Fibroblast of skin of abdomen (primary cell): ENCODE data around the gene ZFYVE9.
"Not testable (repeated sequence)": the region's sequence is repeated elsewhere in the genome, so short reads cannot be mapped to it uniquely, and the experiment has no call there.

Source experiments
- DNase-seq: peaks from one replicate; pipeline ENCODE4 v3.0.0-alpha.2; 2013

ZFYVE9 gene

GRCh38 chr1:52341655-52342260, 199.9 kb downstream of the ZFYVE9 start:
- DNase-seq = no peak

GRCh38 chr1:52343979-52344378, 202.1 kb downstream of the ZFYVE9 start:
- no peak for DNase-seq

- DNase-seq = no peak
Measured at GRCh38 chr1:52345252-52345651, 203.4 kb downstream of the ZFYVE9 start.

- no peak for DNase-seq
Measured at GRCh38 chr1:52346653-52347052, 204.8 kb downstream of the ZFYVE9 start.

GRCh38 chr1:52348704-52349300, 206.9 kb downstream of the ZFYVE9 start:
- DNase-seq = peak; percentile 39

- no peak for DNase-seq
Measured at GRCh38 chr1:52352690-52353089, 210.8 kb downstream of the ZFYVE9 start.

- no peak for DNase-seq
Measured at GRCh38 chr1:52355436-52355835, 213.5 kb downstream of the ZFYVE9 start.

GRCh38 chr1:52355847-52356505, 214.1 kb downstream of the ZFYVE9 start:
- no peak for DNase-seq

- no peak for DNase-seq
Measured at GRCh38 chr1:52356818-52357355, 215.0 kb downstream of the ZFYVE9 start.

- no peak for DNase-seq
Measured at GRCh38 chr1:52357397-52357796, 215.5 kb downstream of the ZFYVE9 start.

GRCh38 chr1:52358851-52359497, 217.1 kb downstream of the ZFYVE9 start:
- DNase-seq = no peak

- DNase-seq = no peak
Measured at GRCh38 chr1:52359676-52360594, 218.0 kb downstream of the ZFYVE9 start.

- no peak for DNase-seq
Measured at GRCh38 chr1:52360595-52360968, 218.7 kb downstream of the ZFYVE9 start.

- no peak for DNase-seq
Measured at GRCh38 chr1:52364235-52364839, 222.4 kb downstream of the ZFYVE9 start.

GRCh38 chr1:52365071-52365745, 223.3 kb downstream of the ZFYVE9 start:
- peak; percentile 73 for DNase-seq

- peak; percentile 95 for DNase-seq
Measured at GRCh38 chr1:52365746-52366516, 224.0 kb downstream of the ZFYVE9 start, which contains the start of gene CC2D1B. CC2D1B (minus strand) TSS chr1:52366205; CDS start chr1:52364620, 1,585 bp downstream.

- no peak for DNase-seq
Measured at GRCh38 chr1:52366517-52366827, 224.6 kb downstream of the ZFYVE9 start.

- DNase-seq = no peak
Measured at GRCh38 chr1:52367272-52367671, 225.4 kb downstream of the ZFYVE9 start.

- DNase-seq = peak; percentile 37
Measured at GRCh38 chr1:52368383-52369172, 226.7 kb downstream of the ZFYVE9 start.

- not testable (repeated sequence) for DNase-seq
Measured at GRCh38 chr1:52369851-52370250, 228.0 kb downstream of the ZFYVE9 start.
